NCI-H446 (cell line): ENCODE measurements around the gene FGL2.
"Not testable (repeated sequence)": the region's sequence is repeated elsewhere in the genome, so short reads cannot be mapped to it uniquely, and the experiment has no call there.

ENCODE experiments used
- DNase-seq, 2 experiments: peaks; one replicate each; lab custom pipeline; 2025; lab: John Stamatoyannopoulos, UW

Gene FGL2, protein sequence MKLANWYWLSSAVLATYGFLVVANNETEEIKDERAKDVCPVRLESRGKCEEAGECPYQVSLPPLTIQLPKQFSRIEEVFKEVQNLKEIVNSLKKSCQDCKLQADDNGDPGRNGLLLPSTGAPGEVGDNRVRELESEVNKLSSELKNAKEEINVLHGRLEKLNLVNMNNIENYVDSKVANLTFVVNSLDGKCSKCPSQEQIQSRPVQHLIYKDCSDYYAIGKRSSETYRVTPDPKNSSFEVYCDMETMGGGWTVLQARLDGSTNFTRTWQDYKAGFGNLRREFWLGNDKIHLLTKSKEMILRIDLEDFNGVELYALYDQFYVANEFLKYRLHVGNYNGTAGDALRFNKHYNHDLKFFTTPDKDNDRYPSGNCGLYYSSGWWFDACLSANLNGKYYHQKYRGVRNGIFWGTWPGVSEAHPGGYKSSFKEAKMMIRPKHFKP

DNA sequence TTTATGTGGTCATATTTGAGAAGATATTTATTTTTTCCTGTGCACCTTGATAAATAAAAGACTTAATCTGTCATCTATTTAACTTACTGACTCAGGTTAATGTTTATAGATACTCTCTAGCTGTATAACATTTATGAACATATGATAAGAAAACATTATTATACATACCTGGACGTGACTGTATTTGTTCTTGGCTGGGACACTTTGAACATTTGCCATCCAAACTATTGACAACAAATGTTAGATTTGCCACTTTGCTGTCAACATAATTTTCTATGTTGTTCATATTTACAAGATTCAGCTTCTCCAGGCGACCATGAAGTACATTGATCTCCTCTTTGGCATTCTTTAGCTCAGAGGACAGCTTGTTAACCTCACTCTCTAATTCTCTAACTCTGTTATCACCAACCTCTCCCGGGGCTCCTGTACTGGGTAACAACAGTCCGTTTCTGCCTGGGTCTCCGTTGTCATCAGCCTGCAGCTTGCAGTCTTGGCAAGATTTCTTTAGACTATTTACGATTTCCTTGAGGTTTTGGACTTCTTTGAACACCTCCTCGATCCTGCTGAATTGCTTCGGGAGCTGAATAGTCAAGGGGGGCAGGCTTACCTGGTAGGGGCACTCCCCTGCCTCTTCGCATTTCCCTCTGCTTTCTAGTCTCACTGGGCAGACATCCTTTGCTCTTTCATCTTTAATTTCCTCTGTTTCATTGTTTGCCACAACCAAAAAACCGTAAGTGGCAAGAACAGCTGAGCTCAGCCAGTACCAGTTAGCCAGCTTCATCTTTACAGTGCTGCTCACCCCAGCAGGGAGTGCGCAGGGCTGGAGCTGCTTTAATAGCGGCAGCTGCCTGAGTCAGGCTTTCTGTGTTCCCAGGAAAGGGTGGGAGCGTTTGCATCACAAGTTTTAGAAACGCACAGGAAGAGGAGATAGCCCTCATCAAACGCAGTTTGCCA, at the start of gene FGL2:
FGL2 (minus strand) TSS at position 807 of the 954 bp plus-strand sequence; CDS start at position 781, 26 bp downstream.
- DNase-seq = no peak

DNA sequence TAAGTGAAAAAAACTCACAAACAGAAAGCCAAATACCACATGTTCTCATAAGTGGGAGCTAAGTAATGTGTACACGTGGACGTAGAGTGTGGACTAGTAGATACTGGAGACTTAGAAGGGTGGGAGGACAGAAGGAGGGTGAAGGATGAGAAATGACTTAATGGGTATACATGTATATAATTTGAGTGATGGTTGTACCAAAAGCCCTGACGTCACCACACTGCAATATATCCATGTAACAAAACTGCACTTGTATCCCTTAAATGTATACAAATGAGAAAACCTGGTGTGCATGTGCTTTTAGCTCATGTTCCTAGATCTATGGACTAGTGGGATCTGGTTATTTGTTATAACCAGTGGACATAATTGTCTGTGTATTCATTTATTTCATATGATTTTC, 48.5 kb upstream of the FGL2 start:
- no peak for DNase-seq

DNA sequence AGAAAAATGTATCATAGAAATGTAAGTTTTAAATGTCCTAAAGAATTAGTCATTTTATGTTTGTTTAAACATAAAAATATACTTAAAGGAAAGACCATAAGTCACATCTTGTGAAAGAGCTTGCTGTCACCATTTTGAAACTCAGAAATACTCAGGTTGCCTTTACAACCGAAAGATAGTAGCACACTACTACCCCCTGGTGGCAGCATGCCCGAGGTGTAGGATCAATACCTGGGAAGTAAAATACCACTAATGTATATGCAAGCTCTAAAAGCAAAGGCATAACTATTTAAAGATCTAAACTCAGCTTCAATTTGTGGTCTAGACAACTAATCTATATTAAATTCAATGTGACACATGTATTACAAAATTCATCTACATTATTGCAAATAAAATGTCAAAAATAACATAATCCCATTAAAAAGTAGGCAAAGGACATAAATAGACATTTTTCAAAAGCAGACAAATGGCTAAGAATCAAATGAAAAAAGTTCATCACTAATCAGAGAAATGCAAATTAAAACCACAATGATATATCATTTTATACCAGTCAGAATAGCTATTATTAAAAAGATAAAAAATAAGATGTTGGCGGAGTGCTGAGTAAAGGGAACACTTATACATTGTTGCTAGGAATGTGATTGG, 47.7 kb upstream of the FGL2 start:
- DNase-seq = peak; percentile 26 to 46

DNA sequence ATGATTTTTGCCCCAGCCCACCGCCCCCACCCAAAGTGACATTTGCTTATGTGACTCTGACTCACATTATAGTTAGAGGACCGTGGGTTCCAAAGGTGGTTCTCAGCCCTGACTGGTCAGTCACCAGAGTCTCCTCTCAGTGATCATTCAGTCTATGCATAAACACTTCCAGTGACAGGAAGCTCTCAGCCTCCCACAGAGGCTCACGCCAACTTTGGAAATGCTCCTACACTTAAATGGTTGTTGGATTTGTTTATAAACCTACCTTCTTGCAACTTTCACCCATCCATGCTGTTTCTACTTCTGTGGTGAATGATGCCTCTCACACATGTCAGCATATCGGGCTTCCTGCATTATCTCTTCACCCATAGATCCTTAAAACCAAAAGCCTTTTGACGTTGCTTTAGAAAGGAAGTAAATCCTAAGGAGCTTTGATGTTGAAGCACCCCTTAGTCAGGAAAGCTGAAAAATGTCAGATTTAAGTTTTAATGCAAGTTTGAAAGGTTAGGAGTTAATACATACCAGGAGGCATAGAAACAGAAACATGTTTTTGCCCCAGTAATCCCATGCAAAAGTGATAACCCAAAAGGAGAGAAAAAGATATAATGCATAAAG, 46.5 kb upstream of the FGL2 start:
- no peak for DNase-seq

DNA sequence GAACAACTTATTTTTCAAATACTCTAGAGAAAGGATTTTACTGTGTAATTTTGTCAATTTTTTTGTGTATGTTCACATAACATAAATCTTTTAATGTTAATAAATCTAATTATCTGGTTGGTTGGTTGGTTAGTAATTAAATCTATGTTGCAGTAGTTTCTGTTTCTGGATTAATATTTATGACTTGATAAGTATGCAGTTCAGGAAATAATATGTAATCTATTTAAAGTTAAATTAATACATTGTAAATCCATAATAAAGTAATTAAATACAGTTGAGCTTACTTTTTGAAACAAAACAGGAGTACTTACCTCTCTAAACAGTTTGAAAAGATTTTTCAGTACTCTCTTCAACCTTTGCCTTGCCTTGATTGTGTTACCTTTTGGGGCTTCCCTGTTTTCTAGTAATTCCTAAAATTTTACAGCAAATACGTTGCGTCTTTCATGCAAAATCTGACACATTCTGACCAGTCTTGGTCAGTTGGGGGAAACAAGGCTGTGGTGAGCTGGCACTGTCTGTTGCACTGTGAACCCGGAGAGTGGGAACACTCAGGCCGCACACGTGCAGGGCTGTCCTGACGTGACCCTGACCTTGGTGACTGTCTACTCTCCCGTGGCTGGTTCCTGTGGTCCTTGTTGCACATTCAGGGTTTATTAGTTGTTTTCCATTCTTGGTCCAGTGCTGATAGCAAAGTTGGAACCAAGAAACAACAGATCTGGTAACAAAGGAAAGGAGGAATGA, 45.6 kb upstream of the FGL2 start:
- DNase-seq = no peak

DNA sequence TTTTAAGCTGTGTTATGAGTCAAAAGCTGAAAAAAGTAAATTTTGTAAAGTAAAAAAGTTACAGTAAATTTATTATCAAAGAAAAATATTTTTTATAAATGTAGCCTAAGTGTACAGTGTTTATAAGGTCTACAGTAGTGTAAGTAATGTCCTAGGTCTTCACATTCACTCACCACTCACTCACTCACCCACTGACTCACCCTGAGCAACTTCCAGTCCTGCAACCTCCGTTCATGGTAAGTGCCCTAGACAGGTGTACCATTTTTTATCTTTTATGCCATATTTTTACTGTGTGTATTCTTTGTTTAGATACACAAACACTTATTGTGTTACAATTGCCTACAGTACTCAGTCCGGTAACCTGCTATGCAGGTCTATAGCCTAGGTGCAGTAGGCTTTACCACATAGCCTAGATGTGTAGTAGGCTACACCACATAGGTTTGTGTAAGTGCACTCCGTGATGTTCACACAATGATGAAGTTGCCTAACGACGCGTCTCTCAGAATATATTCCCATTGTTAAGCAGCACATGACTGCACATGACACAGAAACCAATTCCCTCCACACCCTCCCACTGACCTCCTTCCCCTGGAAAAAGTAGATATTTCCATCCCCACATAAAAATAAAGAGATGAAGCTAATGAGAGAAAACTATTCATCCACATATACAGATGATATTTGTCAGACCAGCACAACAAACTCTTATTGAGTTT, 44.8 kb upstream of the FGL2 start:
- no peak for DNase-seq

DNA sequence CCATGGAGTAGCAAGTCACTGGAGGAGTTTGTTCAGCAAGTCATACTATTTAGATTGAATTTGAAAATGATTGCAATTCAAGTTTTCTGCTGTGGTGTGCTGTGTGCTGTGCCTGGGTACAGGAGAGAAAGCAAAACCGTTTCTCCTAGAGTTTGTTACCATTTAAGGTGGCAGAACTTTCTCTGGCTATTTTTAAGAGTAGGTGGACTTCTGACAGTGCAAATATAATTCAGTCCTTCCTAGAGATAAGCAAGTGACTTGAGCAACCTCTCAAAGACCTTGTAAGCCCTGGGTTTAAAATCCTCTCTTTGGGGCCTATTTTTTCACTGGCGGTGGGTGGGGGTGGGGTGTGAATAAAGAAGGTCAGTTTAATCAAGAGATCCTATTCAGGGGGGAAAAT, 42.9 kb upstream of the FGL2 start:
- no peak for DNase-seq

DNA sequence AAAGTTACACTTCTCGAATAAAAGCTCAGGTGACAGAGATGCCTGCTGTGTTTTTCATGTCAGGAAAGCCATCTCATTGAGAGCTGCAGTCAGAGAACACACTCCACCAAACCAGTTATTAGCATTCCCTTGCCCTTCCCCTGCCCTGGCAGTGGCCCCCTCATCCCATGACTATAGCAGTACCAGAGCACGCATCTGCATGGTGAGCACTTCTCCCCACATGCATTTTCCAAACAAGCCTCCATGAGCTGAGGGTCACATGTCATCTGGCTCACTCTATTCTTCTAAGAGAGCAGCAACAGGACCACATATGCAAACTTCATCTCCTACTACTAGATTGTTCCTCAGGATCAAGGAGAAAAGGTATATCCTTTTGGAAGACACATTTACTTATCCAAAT, 42.4 kb upstream of the FGL2 start:
- DNase-seq = no peak

DNA sequence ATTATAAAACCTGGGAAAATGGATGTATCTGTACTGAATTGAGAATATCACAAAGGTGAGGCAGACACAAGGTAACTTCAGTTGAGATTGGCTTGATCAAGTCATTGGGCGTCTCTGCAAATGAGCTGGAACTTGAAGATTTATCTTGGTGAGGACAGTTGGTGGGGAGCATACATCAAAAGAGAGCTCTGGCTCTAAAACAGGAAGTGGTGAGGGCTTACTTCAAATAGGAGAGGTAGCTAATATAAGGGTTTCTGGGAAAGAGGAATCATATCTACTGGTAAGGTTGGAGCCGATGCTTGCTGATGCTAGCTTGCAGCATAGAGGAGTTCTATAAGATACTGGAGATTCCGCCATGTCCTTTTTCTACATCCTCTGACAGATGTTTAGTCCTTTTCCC, 39.9 kb upstream of the FGL2 start:
- no peak for DNase-seq

DNA sequence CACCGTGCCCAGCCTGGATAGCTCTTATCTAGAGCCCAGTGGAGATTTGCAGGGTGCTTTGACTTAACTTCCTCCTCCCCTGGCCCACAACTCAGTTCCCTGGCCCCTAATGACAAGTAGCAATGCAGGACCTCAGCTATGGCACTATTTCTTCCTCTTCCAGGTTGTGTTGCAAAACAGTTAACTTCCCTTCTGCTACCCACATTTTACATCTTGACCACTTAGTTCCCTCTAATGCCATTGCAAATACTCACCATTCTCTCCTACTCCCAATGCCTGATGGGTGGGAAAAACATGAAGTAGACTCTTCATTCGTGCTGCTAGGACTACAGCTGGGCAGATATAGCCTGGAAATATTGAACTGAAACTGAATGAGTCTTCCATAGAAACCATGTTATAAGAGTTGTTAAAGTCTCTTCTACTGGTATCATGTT, 39.1 kb upstream of the FGL2 start:
- DNase-seq = no peak

DNA sequence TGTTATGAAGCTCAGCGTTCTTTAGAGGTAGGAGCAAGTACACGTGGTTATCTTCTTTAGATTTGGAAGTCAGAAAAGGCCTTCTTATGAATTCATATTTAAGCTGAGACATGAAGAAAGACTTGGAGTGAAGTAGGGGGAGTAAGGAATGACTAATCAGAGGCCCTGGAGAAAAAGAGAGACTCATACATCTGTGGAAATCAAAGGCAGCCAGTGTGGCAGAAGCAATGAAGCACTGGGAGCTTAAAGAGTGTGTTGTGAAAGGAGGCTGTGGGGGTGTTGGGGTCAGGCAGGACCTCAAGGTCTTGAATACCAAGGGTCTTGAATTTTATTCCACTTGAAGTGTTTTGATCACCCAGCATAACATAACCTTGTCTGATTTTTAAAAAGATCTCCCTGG, 35.7 kb upstream of the FGL2 start:
- no peak for DNase-seq

DNA sequence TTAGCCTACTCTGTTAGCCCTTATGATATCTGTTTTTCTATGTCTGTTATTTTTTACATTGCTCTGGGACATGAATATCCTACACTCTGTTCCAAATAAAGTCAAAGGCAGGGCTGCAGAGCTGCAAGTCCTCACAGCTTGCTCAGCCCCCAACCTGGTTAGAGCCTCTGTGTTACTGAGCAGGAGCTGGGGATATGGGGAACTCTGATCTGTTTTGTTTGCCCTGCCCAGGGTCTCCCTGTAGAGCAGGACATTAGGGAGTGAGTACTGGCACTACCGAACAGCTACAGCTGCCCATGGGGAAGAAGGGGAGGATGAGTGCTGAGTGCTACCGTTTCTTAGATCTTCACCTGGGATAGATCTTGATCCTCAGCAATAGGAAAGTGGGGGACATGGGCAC, 32.8 kb upstream of the FGL2 start:
- no peak for DNase-seq

DNA sequence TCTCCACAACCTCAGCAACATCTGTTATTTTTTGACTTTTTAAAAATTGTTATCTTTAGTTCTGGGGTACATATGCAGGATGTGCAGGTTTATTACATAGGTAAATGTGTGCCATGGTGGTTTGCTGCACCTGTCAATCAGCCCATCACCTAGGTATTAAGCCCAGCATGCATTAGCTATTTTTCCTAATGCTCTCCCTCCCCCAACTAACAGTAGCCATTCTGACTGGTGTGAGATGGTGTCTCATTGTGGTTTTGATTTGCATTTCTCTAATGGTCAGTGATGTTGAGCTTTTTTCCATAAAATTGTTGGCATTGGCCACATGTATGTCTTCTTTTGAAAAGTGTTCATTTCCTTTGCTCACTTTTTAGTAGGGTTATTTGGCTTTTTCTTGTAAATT, 29.2 kb upstream of the FGL2 start:
- DNase-seq = not testable (repeated sequence)

DNA sequence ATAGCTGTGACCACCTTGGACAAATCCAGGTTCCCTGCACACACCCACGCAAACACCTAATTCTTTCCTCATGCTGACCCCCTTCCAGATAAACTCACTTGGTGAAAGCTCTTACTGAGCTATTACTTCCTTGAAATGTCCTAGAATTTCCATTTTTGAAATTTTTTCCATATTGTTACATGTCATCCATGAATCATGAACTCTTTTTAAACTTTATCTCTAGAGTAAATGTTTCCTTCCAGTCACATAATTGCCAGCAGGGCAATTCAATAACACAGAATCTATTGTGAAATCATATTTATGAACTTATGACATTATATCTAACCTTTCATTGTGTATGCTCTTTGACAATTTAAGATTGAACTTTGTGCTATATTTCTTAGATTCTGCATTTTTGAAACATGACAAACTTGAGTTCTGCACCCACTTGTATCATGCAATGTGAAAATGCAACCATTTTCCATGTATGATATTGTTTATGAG, 26.8 kb upstream of the FGL2 start:
- DNase-seq = no peak

DNA sequence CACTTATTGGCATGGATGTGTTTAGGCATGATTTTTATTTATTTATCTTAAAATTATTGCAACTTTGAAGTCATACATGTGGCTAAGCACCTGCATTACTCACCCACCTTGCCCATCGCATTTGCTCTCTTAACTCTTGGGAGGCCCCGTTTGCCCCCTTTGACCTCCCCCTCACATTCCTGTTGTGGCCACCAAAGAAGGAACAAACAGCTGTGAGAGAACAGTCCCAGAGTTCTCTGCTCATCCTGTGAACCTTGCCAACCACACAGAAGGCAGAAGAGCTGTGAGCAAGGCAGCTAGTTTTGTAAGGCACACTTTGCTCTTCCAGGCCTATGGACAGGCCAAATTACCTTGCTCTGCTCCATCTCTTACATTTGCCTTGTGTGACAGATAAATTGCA, 23.6 kb upstream of the FGL2 start:
- DNase-seq = no peak

DNA sequence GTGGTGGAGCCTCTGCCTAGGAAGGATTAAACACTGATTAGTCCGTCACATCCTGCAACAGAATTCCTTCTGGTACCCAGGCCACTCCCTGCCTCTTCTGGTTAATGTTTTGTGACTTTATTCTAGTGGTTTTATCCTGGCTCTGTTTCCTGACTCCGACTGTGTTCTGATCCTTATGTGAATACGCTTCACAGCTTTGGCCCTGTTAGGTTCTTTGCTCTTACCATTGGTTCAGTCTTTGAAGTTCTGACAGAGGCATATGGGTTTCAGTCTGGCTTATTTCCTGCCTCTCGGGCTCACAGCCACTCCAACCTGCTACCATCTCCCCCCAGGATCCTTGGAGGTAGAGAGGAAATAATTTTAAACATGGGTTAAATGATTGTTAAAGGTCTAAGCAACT, 23.2 kb upstream of the FGL2 start:
- DNase-seq = no peak

DNA sequence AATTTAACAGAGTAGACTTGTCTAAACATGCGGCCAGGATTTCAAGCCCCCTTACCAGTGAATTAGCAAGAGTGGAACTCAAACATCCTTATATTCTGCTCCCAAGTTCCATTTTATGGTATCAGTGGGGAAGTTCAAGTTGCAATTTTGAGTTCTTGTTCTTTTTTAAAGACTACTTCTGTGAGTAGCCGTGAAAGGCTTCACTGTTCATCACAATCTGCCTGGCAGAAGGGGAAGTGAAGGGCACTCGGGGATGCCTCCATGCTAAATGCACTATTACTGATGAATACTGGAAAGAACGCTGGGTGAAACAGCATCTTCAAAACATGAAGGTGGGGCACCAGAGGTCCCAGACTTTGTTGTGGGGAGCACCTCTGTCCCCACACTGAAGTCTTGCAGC, 22.4 kb upstream of the FGL2 start:
- DNase-seq = no peak

DNA sequence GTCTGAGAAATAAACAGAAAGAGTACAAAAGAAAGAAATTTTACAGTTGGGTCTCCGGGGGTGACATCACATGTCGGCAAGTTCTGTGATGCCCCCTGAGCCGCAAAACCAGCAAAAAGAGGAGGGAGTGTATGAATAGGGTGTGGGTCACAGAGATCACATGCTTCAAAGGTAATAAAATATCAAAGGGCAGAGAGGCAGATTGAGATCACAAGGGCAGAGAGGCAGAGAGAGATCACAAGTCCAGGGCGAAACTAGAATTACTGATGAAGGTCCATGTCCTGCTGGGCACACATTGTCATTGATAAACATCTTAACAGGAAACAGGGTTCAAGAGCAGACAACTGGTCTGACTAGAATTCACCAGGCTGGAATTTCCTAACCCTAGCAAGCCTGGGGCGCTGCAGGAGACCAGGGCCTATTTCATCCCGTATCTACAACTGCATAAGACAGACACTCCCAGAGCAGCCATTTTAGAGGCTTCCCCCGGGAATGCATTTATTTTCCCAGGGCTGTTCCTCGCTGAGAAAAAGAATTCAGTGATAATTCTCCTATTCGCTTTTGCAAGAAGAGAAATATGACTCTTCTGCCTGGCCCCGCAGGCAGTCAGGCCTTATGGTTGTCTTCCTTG, 20.2 kb upstream of the FGL2 start:
- not testable (repeated sequence) for DNase-seq

DNA sequence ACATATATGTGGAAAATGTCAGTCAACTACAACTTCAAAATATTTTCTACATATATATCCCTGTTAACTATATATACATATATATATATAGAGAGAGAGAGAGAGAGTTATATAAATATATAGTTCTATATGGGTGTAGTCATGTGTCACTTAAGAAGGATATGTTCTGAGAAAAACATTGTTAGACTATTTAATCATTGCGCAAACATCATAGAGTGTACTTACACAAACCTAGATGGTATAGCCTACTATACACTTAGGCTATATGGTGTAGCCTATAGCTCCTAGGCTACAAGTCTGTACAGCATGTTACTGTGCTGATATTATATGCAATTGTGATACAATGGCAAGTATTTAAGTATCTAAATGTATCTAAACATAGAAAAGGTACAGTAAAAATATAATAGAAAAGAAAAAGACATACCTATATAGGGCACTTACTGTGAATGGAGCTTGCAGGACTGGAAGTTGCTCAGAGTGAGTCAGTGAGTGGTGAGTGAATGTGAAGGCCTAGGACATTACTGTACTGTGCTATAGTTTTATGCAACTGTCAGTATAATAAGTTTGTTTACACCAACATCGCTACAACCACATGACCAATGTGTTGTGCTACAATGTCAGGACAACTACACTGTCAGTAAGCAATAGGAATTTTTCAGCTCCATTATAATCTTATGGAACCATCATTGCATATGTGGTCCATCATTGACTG, 18.0 kb upstream of the FGL2 start:
- no peak for DNase-seq
